ENCODE data around the gene HOXA9.

HOXA9 gene

DNA sequence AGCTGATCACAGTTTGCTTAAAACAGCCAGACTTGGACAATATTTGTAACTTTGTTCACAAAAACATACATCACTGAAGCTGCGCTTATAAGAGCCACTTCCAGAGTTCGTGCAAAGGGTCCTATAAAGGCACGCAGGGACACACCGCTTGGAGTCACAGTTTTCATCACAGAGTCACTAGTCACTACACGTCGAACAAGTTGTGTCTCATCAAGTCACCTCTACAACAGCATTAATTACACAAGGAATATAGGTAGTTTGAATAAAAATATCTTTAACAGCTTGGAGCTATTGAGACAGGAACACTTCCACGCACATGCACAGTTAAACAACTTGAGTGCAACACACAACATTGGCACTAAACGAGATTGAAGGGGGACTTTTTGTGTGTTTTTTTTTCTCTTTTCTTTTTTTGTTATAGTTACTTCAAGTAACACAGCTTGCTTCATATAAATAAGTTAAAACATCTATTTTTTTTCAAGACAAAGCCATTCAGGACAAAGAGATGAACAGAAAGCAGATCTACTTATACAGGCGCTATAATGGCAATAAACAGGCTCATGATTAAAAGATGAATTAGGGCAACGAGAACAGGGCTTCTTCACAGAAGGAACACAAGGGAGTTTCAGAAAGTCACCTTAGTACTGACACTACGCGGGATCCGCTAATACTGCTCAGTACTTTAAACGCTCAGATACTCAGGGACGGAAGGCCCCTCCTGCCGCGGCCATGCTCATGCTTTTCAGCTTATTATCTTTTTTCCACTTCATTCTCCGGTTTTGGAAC, 24.0 kb downstream of the HOXA9 start:
- no peak for DNase-seq (ENCODE audit: low spot score)

DNA sequence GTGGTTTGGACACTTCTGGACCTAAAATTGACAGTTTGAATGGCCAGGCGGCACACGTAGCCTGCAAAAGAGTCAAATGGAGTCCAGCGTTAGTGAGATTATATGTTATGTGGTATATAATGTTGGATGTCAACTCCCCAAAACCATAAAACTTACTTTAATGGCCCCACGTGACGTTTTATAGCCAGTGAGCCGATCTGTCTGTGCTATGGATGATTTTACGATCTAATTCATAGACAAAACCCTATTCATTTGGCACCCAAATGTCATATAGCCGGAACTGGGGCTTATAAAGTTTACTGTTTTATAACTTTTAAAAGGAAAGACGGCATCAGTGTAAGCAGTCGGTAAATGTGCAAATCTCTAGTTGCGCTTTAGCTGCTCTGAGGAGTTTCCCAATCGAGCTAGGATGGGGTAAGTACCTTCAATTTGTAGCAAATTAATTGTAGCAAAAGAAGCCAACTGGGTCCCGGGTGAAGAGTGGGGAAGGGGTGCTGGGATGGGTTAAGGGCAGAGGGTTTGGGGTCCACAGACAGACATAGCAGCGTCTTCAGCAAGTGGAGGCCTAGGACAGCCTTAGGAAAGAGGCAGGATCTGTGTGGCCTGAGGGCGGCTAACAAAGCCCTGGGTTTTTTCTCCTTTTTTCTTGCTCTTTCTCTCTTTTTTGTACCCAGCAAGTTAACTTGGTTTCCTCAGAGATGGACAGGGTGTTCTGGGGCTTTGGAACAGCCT, 25.0 kb downstream of the HOXA9 start:
- DNase-seq (ENCODE audit: low spot score), result no peak

DNA sequence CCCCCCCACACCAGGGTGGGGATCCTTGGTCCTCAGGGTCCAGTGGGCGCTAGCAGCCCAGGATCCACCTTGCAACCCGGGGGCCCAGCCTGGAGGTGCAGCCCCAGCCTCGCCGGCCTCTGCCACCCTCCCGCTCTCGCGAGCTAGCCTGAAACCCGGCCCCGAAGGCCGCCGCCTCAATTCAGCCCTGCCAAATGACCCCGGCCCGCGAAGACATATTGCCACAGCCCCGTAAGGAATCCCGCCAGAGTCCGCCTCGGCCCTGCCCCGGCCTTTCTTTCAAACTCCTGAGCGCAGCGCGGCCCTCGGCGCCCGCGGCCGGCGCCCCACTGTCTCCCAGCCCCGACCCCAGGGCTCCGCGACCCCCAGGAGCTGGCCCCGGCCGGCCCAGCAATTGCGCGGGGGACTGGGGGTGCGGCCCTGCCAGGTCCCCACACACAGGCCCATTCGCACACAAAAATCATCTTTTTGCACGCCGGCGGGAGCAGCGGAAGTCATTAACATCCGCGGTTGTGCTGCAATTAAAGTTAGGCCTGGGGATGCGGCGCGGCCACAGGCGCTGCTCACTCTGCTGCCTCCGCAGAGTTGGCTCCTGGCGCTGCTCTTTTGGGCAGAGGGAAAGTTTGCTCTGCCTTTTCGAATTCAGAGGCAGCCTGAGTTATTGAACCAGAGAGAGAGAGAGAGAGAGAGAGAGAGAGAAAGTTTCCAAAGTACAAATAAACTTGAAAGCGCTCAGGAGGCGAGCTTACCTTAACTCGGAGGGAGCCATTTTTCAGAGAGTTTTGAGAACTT, 25.8 kb downstream of the HOXA9 start:
- DNase-seq (ENCODE audit: low spot score), result no peak

DNA sequence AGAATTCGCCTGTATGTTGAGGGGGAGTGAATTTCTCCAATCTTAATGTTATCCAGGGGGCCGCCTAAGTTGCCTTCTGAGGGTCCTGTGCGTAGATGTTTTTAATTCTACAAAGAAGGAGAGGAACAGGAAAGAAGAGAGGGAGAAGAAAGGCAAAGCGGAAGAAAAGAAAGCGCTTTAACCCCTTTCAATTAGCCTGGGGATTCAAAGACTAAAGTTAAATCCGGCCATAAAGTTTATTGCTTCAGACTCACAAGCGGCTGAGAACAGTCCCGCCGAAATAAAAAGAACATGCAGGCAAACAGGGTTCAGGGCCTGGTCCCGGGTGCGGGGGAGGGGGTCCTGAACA, 26.4 kb downstream of the HOXA9 start:
- no peak for DNase-seq (ENCODE audit: low spot score)

DNA sequence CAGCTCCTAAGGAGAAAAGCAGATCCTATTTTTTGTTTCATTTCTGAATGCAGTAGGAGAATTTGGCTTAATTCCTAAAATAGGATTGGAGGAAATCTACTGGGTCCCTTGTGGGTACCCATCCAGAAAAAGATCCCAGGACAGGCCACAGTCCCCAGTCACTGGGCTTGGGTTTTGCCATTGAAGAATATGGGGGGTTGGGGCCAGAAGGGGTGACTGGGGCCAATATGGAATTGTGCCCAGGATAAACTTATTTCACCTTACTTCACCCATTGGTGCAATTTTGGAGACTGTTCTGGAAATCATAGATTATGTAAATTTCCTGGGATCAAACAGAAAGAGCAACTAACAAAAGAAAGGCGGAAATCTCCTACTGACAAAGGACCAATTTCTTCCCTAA, 26.9 kb downstream of the HOXA9 start:
- DNase-seq (ENCODE audit: low spot score), result no peak

DNA sequence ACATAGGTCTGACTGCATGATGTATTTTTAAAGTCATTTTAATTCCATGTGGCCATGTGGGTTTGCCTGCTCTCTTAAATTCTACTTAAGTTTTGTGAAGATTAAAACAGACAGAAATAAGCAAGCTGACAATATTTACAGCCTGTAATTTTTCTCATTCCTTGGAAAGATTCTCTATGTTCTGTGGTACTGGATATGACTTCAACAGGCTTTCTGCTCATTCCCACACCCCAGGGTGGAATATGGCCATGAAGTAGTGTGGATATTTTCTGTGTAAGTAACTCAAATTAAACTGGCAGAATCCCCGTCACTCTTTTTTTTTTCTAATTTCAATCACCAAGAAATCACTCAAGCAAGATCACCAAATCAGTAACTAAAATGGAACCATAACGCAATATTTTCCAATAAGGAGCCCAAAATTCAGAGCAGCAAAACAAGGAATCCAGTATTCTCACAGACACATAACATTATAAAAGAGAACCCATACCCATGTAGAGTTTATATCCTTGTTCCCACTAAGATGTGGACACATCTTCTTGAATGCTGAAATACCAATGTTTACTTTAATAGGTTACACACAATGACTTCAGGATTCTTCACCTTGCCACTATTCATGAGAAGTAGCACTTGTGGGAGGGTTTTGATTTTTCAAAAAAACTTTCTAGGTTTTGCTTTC, 27.6 kb downstream of the HOXA9 start:
- peak; percentile 68 for DNase-seq (ENCODE audit: low spot score)

DNA sequence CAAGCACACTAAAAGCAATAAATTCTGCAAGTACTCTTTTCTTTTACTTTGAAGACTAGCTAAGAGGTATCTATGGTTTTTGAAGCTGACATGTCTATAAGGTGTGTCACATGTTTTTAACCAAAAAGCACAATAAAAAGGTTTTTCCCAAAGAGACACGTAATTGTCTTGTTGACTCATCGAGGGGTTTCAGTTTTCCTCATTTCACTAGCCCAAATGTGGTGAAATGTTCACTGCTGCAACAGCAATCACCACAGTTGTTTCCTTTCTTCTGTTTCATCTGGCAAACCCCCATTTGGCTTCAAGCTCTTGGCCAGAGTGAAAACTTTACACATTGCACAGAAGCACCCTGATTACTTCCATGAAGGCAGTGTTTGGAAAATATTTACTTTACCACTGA, 30.9 kb downstream of the HOXA9 start:
- peak; percentile 78 for DNase-seq (ENCODE audit: low spot score)

DNA sequence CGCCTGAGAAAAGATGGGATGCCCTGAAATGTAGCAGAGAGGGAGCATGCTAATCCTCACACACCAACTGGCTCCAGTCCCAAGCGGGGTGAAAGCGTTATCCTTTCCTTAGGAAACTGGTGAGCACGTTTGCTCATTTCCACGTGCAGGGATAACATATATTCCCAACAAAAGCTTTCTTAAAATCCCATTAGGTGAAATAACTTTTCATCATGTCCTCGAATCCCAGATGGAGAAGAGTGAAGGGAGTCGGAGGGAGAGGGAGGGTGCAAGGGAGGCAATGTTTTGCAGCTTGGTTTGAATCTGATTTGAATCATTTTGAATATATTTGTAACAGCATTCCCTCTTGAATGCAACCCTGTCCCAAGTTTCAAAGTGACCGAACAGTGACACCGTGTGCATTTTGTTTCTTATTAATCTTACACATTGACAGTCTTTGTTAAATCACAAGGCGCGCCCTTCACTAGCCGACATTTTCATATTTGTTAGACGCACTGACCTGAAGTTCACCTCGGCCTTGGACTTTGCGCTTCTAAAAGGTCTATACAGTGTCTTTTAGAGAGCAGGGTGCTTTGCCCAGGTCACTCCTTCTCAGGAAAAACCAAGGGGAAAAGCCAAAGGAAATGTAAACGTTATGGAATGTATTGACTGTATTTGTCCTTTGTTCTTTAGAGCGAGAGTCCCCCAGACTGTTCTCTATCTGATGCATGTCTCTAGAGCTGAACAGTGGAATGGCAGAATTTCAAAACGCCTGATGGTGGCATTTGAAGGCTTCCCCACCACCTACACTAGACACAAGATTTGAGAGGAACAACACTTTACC, 31.7 kb downstream of the HOXA9 start:
- no peak for DNase-seq (ENCODE audit: low spot score)

DNA sequence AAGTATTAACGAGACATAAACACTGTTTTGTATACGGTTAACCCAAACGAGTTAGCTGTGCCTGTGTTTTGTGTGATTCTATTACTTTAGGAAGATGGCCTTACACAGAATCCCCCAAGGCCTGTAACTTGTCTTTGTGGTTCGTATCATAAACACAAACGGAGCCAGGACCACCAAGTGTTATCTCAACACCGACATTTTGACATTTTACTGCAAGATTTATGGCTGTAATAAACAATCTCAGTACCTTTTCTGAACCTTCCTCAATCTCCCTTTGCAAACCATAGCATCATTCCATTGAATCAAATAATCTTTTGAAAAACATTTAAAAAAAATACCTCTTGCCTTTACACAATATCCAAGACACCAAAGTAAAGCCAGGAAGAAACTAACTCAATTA, 32.4 kb downstream of the HOXA9 start:
- no peak for DNase-seq (ENCODE audit: low spot score)

DNA sequence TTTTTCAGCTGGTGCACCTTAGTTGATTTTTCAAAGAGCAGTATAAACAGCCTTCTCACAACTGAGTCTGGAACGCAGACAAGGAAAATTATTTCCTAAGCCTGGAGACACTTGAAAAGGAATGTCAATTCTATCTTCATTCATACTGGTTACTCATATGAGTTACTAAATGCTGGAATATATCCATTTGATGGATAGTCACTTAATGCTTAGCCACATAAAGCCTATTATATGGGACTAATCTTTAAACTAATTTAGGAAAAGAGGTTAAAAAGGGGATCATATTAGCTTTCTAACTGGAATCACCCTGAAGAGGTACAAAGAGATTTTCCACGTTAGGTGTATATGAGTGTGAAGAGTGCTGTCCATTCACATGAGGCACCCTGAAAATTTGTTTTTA, 33.1 kb downstream of the HOXA9 start:
- no peak for DNase-seq (ENCODE audit: low spot score)

DNA sequence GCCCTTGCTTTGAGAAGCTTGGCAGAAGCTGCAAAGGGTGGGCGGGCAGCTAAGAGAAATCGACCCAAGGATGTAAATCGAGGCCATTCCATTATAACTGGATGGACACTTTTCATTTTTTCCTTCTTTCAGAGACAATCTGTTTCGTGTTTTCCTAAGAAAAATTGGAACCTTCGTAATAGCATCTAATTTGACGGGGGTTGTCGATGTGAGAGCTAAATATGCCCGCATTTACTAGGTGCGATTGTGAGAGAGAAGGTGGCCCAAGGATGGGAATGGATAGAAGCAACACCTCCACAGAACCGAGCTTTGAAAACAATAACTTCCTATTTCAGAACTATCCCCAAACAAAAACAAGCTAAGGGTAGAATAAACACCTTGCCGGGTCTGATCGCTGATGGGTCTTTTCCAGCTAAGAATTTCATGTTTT, 33.9 kb downstream of the HOXA9 start:
- DNase-seq (ENCODE audit: low spot score), result no peak

DNA sequence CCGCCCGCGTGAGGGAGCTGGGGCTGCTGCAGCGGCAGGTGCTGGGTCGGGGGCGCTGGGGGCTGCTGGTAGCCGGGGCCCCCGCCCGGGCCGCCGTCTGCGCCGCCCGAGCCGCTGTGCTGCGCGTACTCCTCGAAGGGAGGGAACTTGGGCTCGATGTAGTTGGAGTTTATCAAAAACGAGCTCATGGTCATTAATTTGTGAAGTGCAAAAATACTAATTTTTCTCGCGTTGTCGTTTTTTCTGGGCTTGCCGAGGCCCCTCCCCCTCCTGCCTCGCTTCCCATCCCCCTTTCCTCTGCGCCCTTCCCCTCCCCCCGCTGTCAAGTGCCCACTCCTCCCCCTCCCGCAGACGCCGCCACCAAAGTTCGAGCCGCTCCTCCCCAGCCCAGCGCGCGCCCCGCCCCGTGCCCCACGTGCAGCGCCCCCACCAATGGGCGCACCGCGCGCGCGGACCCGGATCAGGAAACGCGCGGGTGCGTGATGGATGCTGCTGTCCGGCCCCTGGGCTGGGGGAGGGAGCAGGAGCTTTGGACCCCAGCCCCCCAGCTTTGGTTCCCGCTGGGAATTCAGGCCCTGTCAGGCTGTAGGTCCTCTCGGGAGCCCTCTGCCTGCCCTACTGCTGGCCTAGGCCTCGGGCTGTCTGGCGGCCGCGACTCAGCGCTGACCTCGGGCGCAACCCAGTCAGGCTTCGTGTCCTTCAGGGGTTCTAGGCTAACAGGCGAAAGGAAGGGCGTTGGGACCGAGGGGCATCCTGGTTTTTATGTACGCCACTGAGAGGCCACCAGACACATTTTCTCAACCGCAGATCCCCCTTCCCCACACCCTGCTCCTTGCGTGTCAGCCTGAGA, 34.6 kb downstream of the HOXA9 start, which contains the start of gene HOXA4:
Gene HOXA4, minus strand, starts transcription at position 218 of the 850 bp plus-strand sequence. Its CDS starts 24 bp downstream, at position 194.
- DNase-seq (ENCODE audit: low spot score), result peak; percentile 90

DNA sequence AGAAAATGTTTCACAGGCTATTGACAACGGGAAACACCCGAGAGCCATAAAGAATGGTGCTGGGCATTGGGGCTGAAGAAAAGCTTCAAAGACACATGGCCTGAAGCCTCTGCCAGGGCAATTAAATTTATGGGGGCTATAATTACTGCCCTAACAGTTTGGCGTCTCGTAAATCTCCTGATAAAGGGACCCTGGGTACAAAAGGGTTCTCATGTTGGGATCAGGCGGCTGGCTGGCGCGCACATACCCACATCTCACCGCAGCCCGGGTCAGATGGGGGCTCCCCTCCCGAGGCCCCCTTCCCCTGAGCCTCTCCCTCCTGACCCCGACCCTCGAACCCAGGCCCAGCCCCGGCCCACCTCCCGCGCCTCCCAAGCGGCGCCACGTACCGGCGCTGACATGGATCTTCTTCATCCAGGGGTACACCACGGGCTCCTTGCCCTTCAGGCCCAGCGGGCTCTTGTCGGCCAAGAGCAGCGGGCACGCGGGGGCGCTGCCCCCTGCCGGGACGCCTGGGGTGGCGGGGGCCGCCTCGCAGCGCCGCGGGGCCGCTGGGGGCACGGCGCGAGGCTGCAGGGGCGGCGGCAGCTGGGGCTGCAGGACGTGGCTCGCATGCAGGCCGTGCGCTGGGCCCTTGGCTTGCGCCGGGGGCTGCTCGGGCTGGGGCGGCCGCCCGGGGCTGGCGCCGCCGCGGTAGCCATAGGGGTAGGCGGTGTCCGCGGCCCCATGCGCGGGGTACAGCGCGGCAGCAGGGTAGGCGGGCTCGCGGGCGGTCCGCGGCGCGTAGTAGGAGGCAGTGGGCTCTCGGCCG, 35.4 kb downstream of the HOXA9 start:
- DNase-seq (ENCODE audit: low spot score), result peak; percentile 59

DNA sequence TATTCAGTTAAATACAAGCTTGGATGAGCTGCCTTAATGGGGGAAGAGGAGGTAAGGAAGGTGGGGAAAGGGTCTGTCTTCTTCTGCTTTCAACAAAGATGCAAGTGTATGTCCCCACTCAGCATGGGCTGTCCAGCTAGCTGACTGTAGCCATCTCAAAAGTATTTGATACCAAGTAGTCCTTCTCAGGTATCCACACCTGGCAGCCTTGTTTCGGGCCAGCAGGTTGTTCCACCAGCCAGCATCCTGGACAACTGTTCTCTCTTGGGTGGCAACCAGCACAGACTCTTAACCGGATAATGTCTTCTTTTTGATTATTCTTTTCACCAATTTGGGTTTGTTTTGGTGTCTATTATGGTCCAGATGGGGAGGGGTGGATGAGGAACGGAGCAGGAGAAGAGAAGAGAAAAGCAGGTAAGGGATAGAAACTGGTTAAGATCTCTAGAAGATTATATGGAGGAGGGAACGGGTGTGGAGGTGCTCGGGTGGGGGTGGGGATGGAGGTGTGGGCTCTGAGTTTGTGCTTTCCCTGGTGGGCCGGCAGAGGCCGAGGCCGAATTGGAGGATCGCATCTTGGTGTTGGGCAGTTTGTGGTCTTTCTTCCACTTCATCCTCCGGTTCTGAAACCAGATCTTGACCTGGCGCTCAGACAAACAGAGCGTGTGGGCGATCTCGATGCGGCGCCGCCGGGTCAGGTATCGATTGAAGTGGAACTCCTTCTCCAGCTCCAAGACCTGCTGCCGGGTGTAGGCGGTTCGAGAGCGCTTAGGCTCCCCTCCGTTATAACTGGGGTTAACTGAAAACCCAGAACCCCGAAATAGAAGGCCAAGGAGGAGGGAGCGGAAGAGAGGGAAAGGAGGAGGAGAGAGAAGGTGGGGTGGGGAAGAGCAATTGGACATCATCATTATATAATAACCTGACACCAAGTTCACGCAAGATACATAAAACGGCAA, 36.3 kb downstream of the HOXA9 start:
- DNase-seq (ENCODE audit: low spot score), result no peak

DNA sequence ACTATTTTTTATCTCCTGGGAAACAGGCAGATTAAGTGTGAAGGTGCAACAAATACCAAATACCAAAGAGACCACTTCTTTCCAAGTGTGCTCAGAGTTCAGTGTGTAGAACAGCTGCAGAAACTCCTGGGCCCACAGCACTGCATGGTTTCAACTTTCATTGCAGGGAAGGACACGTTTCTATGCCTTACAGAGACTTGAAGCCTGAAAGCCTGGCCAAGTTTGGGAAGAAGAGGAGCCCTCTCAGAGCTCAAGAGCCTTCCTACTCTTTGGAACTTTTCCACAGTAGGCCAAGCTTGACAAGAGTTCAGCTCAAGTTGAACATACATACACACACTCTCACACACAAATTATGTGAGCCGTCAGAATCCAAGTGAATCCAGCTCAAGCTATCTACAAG, 37.3 kb downstream of the HOXA9 start:
- no peak for DNase-seq (ENCODE audit: low spot score)

DNA sequence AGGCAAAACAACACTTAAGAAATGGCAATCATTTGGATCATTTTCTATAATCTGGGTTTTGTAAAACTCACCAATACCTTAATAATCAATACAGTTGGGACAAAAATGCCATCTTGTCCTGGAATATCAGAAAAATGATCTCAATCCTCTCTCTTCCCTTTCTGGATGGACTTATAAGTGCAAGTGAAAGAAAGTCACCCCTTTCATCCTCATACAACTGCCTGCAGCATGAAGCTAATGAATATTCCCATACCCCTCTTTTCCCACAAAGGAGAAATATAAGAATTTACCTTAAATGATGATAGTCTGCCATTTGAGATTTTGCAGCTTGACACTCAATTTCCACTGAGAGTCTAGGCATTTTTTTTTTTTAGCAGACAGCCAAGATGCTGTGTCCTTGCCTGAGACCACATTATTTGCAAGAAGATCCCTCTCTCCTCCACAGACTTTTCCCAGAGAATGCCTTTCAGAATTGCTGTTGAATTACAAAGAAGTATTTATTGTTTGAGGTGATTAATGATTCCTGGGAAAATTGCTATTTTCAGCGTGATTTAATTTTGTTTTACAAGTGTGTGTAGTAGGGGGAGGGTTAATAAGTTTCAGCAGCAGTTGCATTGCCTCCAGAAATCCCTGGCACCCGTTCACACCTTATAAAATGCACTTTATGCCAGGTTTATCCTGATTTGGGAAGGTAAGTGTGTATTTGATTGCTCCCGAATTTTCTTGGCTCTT, 38.6 kb downstream of the HOXA9 start:
- no peak for DNase-seq (ENCODE audit: low spot score)

DNA sequence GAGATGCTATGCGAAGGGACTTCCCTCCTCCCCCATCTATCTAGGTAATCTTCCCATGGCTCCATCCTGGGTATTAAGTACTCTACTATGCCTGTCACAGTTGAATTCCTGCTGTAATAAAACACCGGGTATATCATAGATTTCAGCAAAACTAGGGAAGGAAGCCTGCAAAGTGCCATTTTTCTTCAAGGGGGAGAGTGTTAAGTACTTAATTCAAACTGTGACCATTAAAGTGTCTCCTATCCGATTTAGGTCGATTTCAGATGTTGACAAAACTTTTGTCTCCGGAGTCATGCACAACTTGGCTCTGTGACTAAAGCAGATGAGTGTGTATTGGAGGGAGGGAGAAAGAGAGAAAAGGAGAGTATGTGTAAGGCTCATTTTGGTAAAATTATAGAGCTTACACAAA, 39.3 kb downstream of the HOXA9 start:
- DNase-seq (ENCODE audit: low spot score), result peak; percentile 57
